Measurements from ENCODE around the gene PPM1J. TPM values are rescaled to one million over a fixed set of nuclear protein-coding genes. Genes with fewer than 3 reads are reported as not detected.
A peak's percentile ranks its signal among the peaks of the same experiment; 100 is the strongest.

PPM1J gene
- total and polyA plus RNA-seq, 2 of the 13 experiments (the other 11 are each of a cell fraction or from before 2014, with no cell fraction given), result 0.07 to 0.22 TPM

DNA sequence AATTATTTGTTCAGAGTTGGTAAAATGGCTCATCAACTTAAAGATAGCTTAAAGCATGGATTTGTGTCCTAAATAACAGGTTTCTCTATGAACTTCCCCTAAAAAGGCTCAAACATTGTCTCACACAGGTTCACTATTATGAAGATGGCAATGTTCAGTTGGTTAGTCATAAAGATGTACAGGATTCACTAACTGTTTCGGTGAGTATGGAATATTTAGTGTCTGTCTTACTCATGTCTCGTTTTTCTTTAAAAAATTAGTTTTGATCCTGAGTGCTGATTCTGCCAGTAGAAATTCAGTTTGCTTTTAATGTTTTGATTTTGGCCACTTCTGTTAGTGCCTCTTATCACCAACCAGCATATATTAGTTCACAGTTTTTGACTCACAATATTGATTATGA, 48.2 kb downstream of the PPM1J start:
- POLR2A ChIA-PET, result no interaction called here
- H3K36me3 ChIP-seq (replicated peaks in 1 of 2; ENCODE audit: control insufficient read depth in 1 of 2, insufficient read depth in 2 of 2, low read length in 2 of 2), result peaks cover 5 to 73% of the 10 kb centered on the region in 2 experiments
- in situ Hi-C loops (cut with HindIII; ENCODE audit: extremely low pct_ligation_motif_present, low pct_unique_long_range_greater_than_20kb), result no loop called here

DNA sequence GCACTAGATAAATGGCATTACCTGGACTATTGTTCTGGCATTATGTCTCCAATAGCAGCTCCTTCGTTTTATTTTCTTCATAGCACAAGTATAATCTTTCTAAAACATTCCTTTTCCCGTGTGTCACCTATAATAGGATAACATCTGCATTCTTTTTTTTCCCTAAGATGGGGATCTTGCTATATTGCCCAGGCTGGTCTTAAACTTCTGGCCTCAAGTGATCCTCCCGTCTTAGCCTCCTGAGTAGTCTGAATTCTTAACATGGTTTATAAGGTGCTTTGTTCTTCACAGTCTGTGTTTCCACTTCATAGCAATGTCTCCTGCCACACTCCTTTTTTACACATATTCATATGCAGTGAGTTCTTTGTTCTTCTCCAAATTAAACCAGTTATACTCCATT, 49.3 kb downstream of the PPM1J start:
- Histone ChIP-seq H3K79me2 (ENCODE audit: insufficient read depth, low read length) (no peaks in the 10 kb centered on the region), H4K20me1 (ENCODE audit: insufficient read depth, low read length) (no peaks in the 10 kb centered on the region), H2AFZ (ENCODE audit: low read length) (no peak overlapping the region), H3K4me3 (replicated peaks in 1 of 3; ENCODE audit: insufficient read depth in 1 of 3, low read depth in 2 of 3, low read length in 3 of 3) (no peak overlapping the region), H3K9ac (ENCODE audit: insufficient read depth, low read depth, low read length) (no peak overlapping the region), H3K27me3 (ENCODE audit: control insufficient read depth in 1 of 2, insufficient read depth in 2 of 2, low read length in 2 of 2) (no peaks in the 10 kb centered on the region; a peak in 1 of 5 replicates), H3K4me2 (ENCODE audit: low read depth, low read length) (no peak overlapping the region), H3K36me3 (replicated peaks in 1 of 2; ENCODE audit: control insufficient read depth in 1 of 2, insufficient read depth in 2 of 2, low read length in 2 of 2) (peaks cover 10 to 83% of the 10 kb centered on the region in 2 experiments), H3K27ac (ENCODE audit: extremely low read length, insufficient read depth, low read length) (no peak overlapping the region), H3K9me3 (ENCODE audit: low read length) (no peaks in the 10 kb centered on the region), H3K4me1 (ENCODE audit: insufficient read depth, low read length) (no peaks in the 10 kb centered on the region)
- TF ChIP-seq, protein P1, sequence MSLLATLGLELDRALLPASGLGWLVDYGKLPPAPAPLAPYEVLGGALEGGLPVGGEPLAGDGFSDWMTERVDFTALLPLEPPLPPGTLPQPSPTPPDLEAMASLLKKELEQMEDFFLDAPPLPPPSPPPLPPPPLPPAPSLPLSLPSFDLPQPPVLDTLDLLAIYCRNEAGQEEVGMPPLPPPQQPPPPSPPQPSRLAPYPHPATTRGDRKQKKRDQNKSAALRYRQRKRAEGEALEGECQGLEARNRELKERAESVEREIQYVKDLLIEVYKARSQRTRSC (CRISPR knock-in tag; IDR thresholded peaks at IDR 0.05; ENCODE audit: low read depth), result no peak
- peak; percentile 41; the same call in 1 of the 2 replicates for TF ChIP-seq ZNF121 (CRISPR knock-in tag; IDR thresholded peaks at IDR 0.05)
- intact Hi-C loops (cut with micrococcal nuclease; ENCODE audit: unreplicated experiment) (no loop called here), in situ Hi-C loops (cut with HindIII; ENCODE audit: extremely low pct_ligation_motif_present, low pct_unique_long_range_greater_than_20kb) (no loop called here)
- 98% methylated on average over 3 of the region's 3 CpGs for WGBS (ENCODE audit: low lambda C conversion rate)
- ATAC-seq, result no peak
- no peak for DNase-seq (ENCODE audit: low spot score)
- ChIA-PET CTCF (ENCODE audit: low intra/inter-chr PET ratio, low total read pairs) (no interaction called here), POLR2A (interaction anchor here (1.8 kb wide), 1 partner anchor 9 kb away, joined by 7 read pairs; the partner anchor contains the start of gene MOV10)
- no TSS peak for BruUV-seq (replicated peaks)
- no peak for FAIRE-seq

More for the DNA sequence above, 48.2 kb downstream of the PPM1J start:
- FAIRE-seq (no peak), ATAC-seq (no peak), DNase-seq (ENCODE audit: low spot score) (no peak)
- no peaks in the 10 kb centered on the region for H3K9me3 ChIP-seq (ENCODE audit: low read length)
- no peak overlapping the region for H3K4me3 ChIP-seq (replicated peaks in 1 of 3; ENCODE audit: insufficient read depth in 1 of 3, low read depth in 2 of 3, low read length in 3 of 3)
- no peaks in the 10 kb centered on the region for H3K79me2 ChIP-seq (ENCODE audit: insufficient read depth, low read length)
- CTCF ChIA-PET (ENCODE audit: low intra/inter-chr PET ratio, low total read pairs), result no interaction called here
- H3K27me3 ChIP-seq (ENCODE audit: control insufficient read depth in 1 of 2, insufficient read depth in 2 of 2, low read length in 2 of 2), result no peaks in the 10 kb centered on the region
- 96% methylated on average over 2 of the region's 2 CpGs for WGBS (ENCODE audit: low lambda C conversion rate)
- H3K4me2 ChIP-seq (ENCODE audit: low read depth, low read length), result no peak overlapping the region
- H3K27ac ChIP-seq (ENCODE audit: extremely low read length, insufficient read depth, low read length), result no peak overlapping the region
- no peaks in the 10 kb centered on the region for H4K20me1 ChIP-seq (ENCODE audit: insufficient read depth, low read length)
- H2AFZ ChIP-seq (ENCODE audit: low read length), result no peak overlapping the region
- H3K4me1 ChIP-seq (ENCODE audit: insufficient read depth, low read length), result no peaks in the 10 kb centered on the region
- BruUV-seq (replicated peaks), result no TSS peak
- no peak for TF ChIP-seq U2AF1 (optimal IDR thresholded peaks at IDR 0.05; ENCODE audit: low read depth, low read length)
- no peak overlapping the region for H3K9ac ChIP-seq (ENCODE audit: insufficient read depth, low read depth, low read length)
- intact Hi-C loops (cut with micrococcal nuclease; ENCODE audit: unreplicated experiment), result no loop called here

Other genes starting within 250 kb of the PPM1J start
- 0.04 and 0.11 TPM in 2 replicates for gene WNT2B, start 206.4 kb downstream of the PPM1J start, total RNA-seq (2016; rRNA removed; fragmentation: Illumina TruSeq; extraction: Trizol)
- 0.32 and 0.69 TPM in 2 replicates for gene WNT2B, start 206.4 kb downstream of the PPM1J start, polyA plus RNA-seq (2011; rRNA removed)
- gene ST7L, start 96.2 kb downstream of the PPM1J start, total RNA-seq (2016; rRNA removed; fragmentation: Illumina TruSeq; extraction: Trizol), result 8.7 and 19.9 TPM in 2 replicates
- 8.0 and 8.6 TPM in 2 replicates for gene ST7L, start 96.2 kb downstream of the PPM1J start, polyA plus RNA-seq (2011; rRNA removed)
- gene CAPZA1, start 95.5 kb downstream of the PPM1J start, total RNA-seq (2016; rRNA removed; fragmentation: Illumina TruSeq; extraction: Trizol), result 117 and 210 TPM in 2 replicates
- gene CAPZA1, start 95.5 kb downstream of the PPM1J start, polyA plus RNA-seq (2011; rRNA removed), result 47.9 and 67.0 TPM in 2 replicates
- gene MOV10, start 40.7 kb downstream of the PPM1J start, total RNA-seq (2016; rRNA removed; fragmentation: Illumina TruSeq; extraction: Trizol), result 38.0 and 56.4 TPM in 2 replicates
- gene MOV10, start 40.7 kb downstream of the PPM1J start, polyA plus RNA-seq (2011; rRNA removed), result 58.2 and 70.6 TPM in 2 replicates
- 64.3 and 67.4 TPM in 2 replicates for gene RHOC, start 8.2 kb downstream of the PPM1J start, total RNA-seq (2016; rRNA removed; fragmentation: Illumina TruSeq; extraction: Trizol)
- 182 and 203 TPM in 2 replicates for gene RHOC, start 8.2 kb downstream of the PPM1J start, polyA plus RNA-seq (2011; rRNA removed)
- gene SLC16A1, start 240.9 kb upstream of the PPM1J start, total RNA-seq (2016; rRNA removed; fragmentation: Illumina TruSeq; extraction: Trizol), result 67.0 and 106 TPM in 2 replicates
- gene SLC16A1, start 240.9 kb upstream of the PPM1J start, polyA plus RNA-seq (2011; rRNA removed), result 135 and 142 TPM in 2 replicates

All from HepG2 (cell line).